SK-N-MC (cell line): ENCODE results near the gene ACP7.

ENCODE experiments used
- EZH2 ChIP-seq: fragments of 200-600 bp; sonication (generic); IDR thresholded peaks from one replicate; pipeline ENCODE4 v1.6.1; 2017; ENCODE audit warnings: antibody characterized with exemption
- FOXP2 ChIP-seq: optimal IDR thresholded peaks from 2 replicates; pipeline ENCODE3; 2011; ENCODE audit warnings: mild to moderate bottlenecking, moderate library complexity; ENCODE audit not compliant: insufficient read depth; ENCODE audit errors: extremely low read length, control extremely low read depth
- POLR2AphosphoS5 ChIP-seq: IDR thresholded peaks from 2 replicates; pipeline ENCODE4 v1.6.1; 2012; ENCODE audit warnings: mild to moderate bottlenecking, low read depth, low read length, borderline replicate concordance

GRCh38 chr19:39045506-39045905, 38.7 kb upstream of the ACP7 start:
- TF ChIP-seq EZH2 (no peak), POLR2AphosphoS5 (no peak), FOXP2 (no peak)
